Hepatocyte (in vitro differentiated cells): ENCODE data around the gene SLC4A11. TPM values are rescaled to one million over a fixed set of nuclear protein-coding genes. Genes with fewer than 3 reads are reported as not detected.

Source experiments
- DNase-seq: peaks from one replicate; pipeline ENCODE4 v3.0.0-alpha.2; 2016; ENCODE audit warnings: low spot score
- H2AFZ ChIP-seq: fragments of 200-600 bp; sonication (generic); 2 replicates; pipeline ENCODE4 v1.6.0; 2016; ENCODE audit warnings: antibody characterized with exemption, mild to moderate bottlenecking
- H3K27ac ChIP-seq: fragments of 200-600 bp; sonication (generic); 2 replicates; pipeline ENCODE4 v1.5.1; 2016; ENCODE audit warnings: mild to moderate bottlenecking
- H3K27me3 ChIP-seq: fragments of 200-600 bp; sonication (generic); 2 replicates; pipeline ENCODE4 v1.6.1; 2016
- H3K36me3 ChIP-seq: fragments of 200-600 bp; sonication (generic); replicated peaks from 2 replicates; pipeline ENCODE4 v1.5.1; 2016; ENCODE audit warnings: low read depth; ENCODE audit not compliant: insufficient read depth
- H3K4me1 ChIP-seq: fragments of 200-600 bp; sonication (generic); 2 replicates; pipeline ENCODE4 v1.5.1; 2016; ENCODE audit warnings: mild to moderate bottlenecking, moderate library complexity; ENCODE audit not compliant: insufficient read depth
- H3K4me2 ChIP-seq: fragments of 200-600 bp; sonication (generic); 2 replicates; pipeline ENCODE4 v1.6.0; 2016
- H3K4me3 ChIP-seq: fragments of 200-600 bp; sonication (generic); 2 replicates; pipeline ENCODE4 v1.5.1; 2016; ENCODE audit warnings: mild to moderate bottlenecking
- H3K79me2 ChIP-seq: fragments of 200-600 bp; sonication (generic); 2 replicates; pipeline ENCODE4 v1.6.0; 2017; ENCODE audit warnings: mild to moderate bottlenecking
- H3K9me2 ChIP-seq: fragments of 200-600 bp; sonication (generic); replicated peaks from 2 replicates; pipeline ENCODE4 v1.6.0; 2017; ENCODE audit warnings: mild to moderate bottlenecking; ENCODE audit not compliant: insufficient read depth
- H3K9me3 ChIP-seq: fragments of 200-600 bp; sonication (generic); 2 replicates; pipeline ENCODE4 v1.5.1; 2016; ENCODE audit warnings: low read depth, mild to moderate bottlenecking
- H4K20me1 ChIP-seq: fragments of 200-600 bp; sonication (generic); 2 replicates; pipeline ENCODE4 v1.6.0; 2016; ENCODE audit warnings: mild to moderate bottlenecking; ENCODE audit not compliant: insufficient read depth, poor library complexity, severe bottlenecking
- CTCF ChIP-seq: fragments of 200-600 bp; sonication (generic); IDR thresholded peaks from 2 replicates; pipeline ENCODE4 v1.5.1; 2016; ENCODE audit warnings: antibody characterized with exemption, mild to moderate bottlenecking; ENCODE audit not compliant: poor library complexity
- EZH2 ChIP-seq: fragments of 200-600 bp; sonication (generic); IDR thresholded peaks from 2 replicates; pipeline ENCODE4 v1.6.1; 2016; ENCODE audit warnings: antibody characterized with exemption, mild to moderate bottlenecking, borderline replicate concordance
- EZH2phosphoT487 ChIP-seq: fragments of 200-600 bp; sonication (generic); IDR thresholded peaks from one replicate; pipeline ENCODE4 v1.6.1; 2018; ENCODE audit warnings: antibody characterized with exemption, mild to moderate bottlenecking, low read depth, moderate library complexity; ENCODE audit not compliant: unreplicated experiment, severe bottlenecking
- WGBS: methylation state at CpG from one replicate; pipeline ENCODE4 v1.1.6; 2016; ENCODE audit warnings: low lambda C conversion rate; ENCODE audit errors: missing lambda C conversion rate; 5-methylcytosine and 5-hydroxymethylcytosine counted together
- polyA plus RNA-seq: library from polyadenylated mRNA; unstranded; fragments of >200 nt; fragmentation: Nextera tagmentation; extraction: Ambion mirVana; gene quantifications from 2 replicates; pipeline ENCODE4 v1.2.1, GENCODE V29; 2016
- total RNA-seq: library from RNA; depleted of rRNA; stranded (reverse); fragments of >200 nt; gene quantifications from 2 replicates; pipeline ENCODE4 v1.2.3, GENCODE V29; 2014

Gene SLC4A11
- total and polyA plus RNA-seq, 2 experiments from 2014 or later = 0.37 to 1.3 TPM

- WGBS = 96% methylated on average over 7 of the region's 7 CpGs
These were observed 25.8 kb downstream of the SLC4A11 start for GRCh38 chr20:3213226-3213625.

GRCh38 chr20:3210346-3210745 lies 28.6 kb downstream of the SLC4A11 start:
- Histone ChIP-seq H2AFZ (no peak overlapping the region), H3K4me2 (peak overlapping the region; percentile 97), H3K9me3 (no peaks in the 10 kb centered on the region), H3K27ac (peak overlapping the region; percentile 97), H4K20me1 (peaks cover 5% of the 10 kb centered on the region), H3K79me2 (peaks cover 37% of the 10 kb centered on the region), H3K9me2 (no peaks in the 10 kb centered on the region), H3K36me3 (no peaks in the 10 kb centered on the region), H3K27me3 (no peaks in the 10 kb centered on the region), H3K4me3 (peak overlapping the region; percentile 96), H3K4me1 (peaks cover 13% of the 10 kb centered on the region)
- TF ChIP-seq CTCF = no peak
- no peak for TF ChIP-seq EZH2phosphoT487
- no peak for TF ChIP-seq EZH2
- DNase-seq = no peak
- WGBS = 66% methylated on average over 2 of the region's 2 CpGs

More at GRCh38 chr20:3213226-3213625, 25.8 kb downstream of the SLC4A11 start:
- H3K4me2 ChIP-seq = no peak overlapping the region
- H4K20me1 ChIP-seq = peaks cover 5% of the 10 kb centered on the region
- H3K9me2 ChIP-seq = no peaks in the 10 kb centered on the region
- TF ChIP-seq EZH2phosphoT487 = no peak
- no peak for TF ChIP-seq CTCF
- no peak for TF ChIP-seq EZH2
- no peaks in the 10 kb centered on the region for H3K27me3 ChIP-seq
- H3K4me3 ChIP-seq = no peak overlapping the region
- H3K36me3 ChIP-seq = peaks cover 3% of the 10 kb centered on the region
- no peak for DNase-seq
- no peaks in the 10 kb centered on the region for H3K9me3 ChIP-seq
- H2AFZ ChIP-seq = no peak overlapping the region
- peaks cover 9% of the 10 kb centered on the region for H3K4me1 ChIP-seq
- peaks cover 34% of the 10 kb centered on the region for H3K79me2 ChIP-seq
- H3K27ac ChIP-seq = no peak overlapping the region

- Histone ChIP-seq H3K4me3 (peak overlapping the region; percentile 96), H3K27ac (peak overlapping the region; percentile 97), H4K20me1 (peaks cover 5% of the 10 kb centered on the region), H3K9me2 (no peaks in the 10 kb centered on the region), H3K9me3 (no peaks in the 10 kb centered on the region), H3K4me2 (peak overlapping the region; percentile 97), H3K36me3 (no peaks in the 10 kb centered on the region), H3K79me2 (peaks cover 40% of the 10 kb centered on the region), H3K27me3 (no peaks in the 10 kb centered on the region), H2AFZ (peak overlapping the region; percentile 95), H3K4me1 (peaks cover 13% of the 10 kb centered on the region)
- TF ChIP-seq EZH2 = no peak
- TF ChIP-seq CTCF = no peak
- no peak for TF ChIP-seq EZH2phosphoT487
- no peak for DNase-seq
- WGBS = 6% methylated on average over 10 of the region's 10 CpGs
These were observed 29.1 kb downstream of the SLC4A11 start for GRCh38 chr20:3209946-3210317.
